Measurements from ENCODE around the gene C1QTNF12.

C1QTNF12 gene

DNA sequence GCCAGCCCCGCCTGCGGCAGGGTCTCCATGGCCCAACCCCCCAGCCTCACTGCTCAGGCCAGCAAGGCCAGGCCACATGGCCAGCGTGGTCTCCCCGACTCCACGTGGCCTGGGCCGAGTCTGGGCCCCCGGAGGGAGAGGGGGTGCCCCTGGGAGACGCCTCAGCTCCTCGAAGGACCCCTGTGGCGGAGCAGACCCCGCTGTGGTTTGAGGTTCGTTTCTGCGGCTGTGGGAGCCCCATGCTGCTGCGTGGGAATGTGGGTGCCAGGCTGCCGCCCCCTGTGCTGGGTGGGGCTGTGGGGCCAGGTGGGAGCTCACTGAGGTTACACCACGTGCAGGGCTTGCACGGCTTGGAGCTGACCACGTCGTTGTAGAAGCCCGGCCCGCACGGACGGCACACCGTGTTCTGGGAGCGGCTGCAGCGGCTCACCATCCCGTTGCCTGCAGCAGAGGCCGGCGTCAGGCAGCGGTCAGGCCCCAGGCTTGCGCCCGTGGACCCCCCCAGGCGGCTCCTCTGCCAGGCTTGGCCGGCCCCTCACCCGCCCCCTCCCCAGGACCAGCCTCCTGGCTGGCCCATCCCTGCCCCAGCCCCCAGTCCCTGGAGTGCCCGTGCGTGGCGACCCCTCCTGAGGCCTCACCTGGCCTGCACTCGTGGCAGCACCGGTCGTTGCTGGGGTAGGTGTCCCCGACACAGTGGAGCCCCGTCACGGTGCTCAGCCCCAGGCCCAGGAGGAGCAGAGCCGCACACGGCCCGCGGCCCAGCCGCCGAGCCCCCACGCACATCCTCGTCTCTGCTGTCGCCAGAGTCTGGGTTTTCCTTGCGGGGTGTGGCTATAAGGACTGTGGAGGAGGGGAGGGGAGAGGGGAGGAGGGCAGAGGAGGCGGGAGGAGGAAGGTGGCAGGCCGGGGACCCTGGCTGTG is 32.9 kb downstream of the C1QTNF12 start, which contains the start of gene TNFRSF4:
Gene TNFRSF4, minus strand, starts transcription at position 809 of the 921 bp plus-strand sequence. Its CDS starts 26 bp downstream, at position 783.
- no peak for DNase-seq (ENCODE audit: low spot score)

- no peak for DNase-seq (ENCODE audit: low spot score)
These were observed 33.7 kb downstream of the C1QTNF12 start for GRCh38 chr1:1212780-1213344.

DNA sequence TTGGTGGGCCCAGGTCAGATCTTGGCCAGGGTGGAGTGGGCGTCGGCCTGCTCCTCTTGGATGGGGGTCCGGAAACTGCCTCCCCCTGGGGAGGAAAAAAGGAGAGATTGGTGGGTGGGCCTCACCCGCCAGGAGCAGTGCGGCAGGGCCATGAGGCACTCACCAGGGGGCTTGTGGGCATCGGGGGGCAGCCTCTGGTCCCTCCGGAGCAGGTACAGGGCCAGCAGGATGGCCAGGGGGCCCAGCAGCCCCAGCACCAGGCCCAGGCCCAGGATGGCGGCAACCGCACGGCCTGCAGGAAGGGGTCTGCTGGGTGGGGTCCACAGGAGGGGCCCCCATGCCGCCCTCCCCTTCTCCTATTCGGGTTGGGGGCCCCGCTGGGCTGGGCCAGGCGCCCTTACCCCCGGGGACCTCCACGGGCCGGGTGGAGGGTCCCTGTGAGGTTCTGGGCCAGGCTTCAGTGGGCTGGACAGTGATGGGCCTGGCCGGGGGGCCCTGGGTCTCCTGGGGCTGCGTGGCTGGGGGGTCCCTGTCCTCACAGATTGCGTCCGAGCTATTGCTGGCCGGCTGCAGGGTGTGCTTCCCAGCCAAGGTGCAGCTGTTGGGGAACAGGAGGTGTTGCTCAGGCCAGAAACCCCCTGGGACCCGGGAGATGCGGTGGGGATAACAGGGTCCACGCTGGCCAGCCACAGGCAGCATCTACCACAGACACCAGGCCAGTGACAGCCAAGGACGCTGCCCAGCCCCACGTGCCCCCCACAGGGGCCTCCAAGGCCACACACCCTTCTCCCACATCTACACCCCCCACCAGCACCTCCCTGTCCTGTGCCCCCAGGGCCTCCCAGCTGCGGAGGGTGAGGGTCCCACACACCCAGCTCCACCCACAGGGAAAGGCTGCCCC is 34.7 kb downstream of the C1QTNF12 start:
- no peak for DNase-seq (ENCODE audit: low spot score)

GRCh38 chr1:1210726-1211540 is 35.6 kb downstream of the C1QTNF12 start:
- DNase-seq (ENCODE audit: low spot score), result no peak

DNA sequence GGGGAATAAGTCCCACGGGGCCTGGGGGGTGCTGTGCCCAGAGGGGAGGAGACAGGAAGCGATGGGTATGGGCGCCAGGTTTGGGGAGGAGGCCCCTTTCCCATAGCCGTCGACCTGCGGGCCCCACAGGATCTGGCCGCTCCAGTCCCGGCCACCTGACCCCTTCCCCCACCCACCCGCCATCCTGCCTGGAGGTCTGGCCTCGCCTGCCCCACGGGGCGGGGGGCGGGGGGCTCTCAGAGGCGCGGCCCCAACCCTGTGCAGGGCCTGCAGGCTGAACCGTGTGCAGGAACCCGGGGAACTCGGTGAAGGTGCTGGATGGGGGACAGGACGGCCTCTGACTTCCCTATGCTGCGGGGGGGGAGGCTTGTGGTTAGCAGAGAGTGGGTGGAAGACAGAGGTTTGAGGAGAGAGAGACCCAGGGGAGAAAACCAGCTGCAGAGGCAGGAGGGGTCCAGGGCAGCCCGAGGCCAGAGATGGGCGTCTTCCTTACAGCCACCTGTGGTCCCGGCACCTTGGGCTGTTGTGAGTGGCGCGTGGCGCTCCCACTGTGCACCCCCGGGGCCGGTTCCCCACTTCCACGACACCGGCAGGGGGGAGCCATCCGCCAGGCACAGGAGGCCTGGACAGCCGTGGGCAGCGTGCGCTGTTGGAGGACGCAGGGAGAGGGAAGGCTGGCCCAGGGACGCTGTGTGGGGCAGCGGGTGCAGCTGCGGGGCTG is 37.6 kb downstream of the C1QTNF12 start:
- no peak for DNase-seq (ENCODE audit: low spot score)

GRCh38 chr1:1207571-1207892 is 39.0 kb downstream of the C1QTNF12 start:
- no peak for DNase-seq (ENCODE audit: low spot score)

- DNase-seq (ENCODE audit: low spot score), result no peak
These were observed 39.5 kb downstream of the C1QTNF12 start for GRCh38 chr1:1206966-1207531.

DNA sequence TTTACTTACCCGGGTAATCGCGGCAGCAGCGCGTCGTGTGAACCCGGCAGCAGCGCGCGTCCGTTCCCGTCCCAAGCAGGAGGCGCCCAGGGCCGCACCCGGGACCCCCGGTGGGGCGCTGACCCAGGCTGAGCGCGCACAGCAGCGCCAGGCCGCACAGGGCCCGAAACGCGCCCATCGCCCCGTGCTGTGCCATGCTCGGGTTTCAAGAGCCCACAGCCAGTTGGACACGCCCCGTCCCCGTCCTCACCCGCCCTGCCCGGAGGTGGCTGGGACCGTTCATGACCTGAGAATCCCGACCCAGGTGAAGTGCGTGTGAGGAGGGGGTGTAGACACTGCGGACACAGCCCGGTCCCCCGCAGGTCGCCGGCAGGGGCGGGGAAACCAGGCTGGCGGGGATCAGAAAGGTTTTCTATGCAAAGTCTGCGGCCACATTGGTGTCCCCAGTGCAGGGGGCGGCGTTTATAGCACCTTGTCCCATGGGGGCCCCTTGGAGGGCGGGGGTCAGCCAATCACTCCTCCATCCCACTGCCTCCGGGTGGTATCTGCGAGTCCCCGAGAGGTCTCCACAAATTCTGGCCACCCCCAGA is 40.1 kb downstream of the C1QTNF12 start, which contains the start of gene TNFRSF18:
Gene TNFRSF18, minus strand, starts transcription at position 217 of the 590 bp plus-strand sequence. Its CDS starts 21 bp downstream, at position 196.
- DNase-seq (ENCODE audit: low spot score), result no peak

DNA sequence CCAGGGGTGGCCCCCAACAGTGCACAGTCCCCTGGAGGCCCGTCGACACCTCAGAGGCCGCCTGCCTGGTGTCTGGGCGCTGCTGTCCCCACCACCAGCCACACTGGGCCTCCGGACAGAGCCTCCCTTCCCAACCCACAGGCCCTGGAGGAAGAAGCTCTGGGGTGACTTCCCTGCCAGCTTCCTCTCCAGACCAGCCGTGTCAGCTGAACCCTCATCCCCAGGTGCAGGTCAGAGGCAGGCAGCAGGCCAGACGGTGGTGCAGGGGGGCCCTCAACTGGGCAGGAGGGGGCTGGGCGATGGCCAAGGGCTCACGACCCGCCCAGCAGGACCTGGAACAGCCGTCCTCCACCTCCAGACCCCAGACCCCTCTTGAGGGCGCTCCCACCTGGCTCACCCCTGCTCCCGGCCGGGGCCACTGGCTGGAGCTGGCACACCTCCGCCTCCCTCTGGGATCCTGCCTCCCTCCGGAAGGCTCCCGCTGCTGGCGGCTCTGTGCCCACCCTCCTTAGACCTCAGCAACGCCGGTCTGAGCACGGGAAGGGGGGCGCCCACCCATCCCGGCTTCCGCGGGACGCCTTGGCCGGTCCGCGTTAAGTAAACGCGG is 40.6 kb downstream of the C1QTNF12 start:
- no peak for DNase-seq (ENCODE audit: low spot score)

DNA sequence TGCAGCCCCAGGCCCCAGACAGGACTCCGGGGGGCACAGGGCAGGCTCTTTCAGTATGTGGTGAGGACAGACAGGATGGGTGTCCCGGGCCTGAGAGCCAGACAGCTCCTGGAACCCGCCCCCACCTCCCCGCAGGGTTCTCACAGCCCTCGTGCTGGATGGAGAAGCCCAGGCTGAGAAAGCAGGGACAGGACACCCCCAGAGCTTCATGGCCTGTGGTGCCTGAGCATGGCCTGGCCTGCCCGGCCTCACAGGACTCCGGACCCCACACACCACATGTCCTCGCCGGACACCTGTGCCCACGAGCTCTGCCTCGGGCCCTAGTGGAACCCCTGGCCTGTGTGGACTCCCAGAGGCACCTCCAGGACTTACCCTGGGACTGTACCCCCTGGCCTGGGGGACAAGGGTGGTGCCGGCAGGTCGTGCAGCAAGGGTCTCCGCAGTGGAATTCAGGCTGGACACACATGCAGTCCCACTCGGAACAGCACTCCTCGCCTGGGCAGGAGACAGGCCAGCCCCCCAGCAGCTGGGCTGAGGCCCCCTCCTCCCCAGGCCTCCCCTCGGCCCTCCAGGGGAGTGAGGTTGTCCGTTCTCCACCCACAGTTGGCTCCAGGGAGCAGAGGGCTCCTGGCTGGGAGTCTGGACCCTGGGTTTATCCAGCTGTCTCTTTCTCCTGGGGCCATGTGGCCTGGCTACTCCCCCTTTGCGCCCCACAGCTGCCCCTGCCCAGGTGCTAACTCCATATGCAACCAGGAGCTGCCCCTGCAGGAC is 41.3 kb downstream of the C1QTNF12 start:
- DNase-seq (ENCODE audit: low spot score), result no peak

DNA sequence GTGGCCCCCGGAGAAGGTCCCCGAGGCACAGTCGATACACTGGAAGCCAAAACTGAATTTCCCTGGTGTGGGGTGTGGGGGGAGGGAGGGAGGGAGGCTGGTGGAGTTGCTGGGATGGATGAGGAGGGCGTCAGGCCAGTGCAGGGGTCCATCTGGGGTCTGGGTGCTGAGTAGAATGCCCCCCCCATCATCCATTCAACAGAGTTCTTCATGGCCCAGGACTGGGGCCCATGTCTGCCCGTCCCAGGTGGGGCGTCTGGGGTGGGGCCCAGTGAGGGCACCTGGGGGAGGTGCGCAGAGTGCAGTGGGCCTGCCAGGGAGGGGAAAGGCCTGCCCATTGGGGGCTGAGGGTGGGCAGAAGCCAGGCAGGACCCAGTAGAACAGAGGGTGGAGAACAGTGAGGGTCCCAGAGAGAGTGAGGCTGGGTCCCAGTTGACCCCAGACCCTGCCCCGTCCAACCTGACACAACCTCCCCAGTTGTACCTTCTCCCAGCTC is 42.0 kb downstream of the C1QTNF12 start:
- no peak for DNase-seq (ENCODE audit: low spot score)

DNA sequence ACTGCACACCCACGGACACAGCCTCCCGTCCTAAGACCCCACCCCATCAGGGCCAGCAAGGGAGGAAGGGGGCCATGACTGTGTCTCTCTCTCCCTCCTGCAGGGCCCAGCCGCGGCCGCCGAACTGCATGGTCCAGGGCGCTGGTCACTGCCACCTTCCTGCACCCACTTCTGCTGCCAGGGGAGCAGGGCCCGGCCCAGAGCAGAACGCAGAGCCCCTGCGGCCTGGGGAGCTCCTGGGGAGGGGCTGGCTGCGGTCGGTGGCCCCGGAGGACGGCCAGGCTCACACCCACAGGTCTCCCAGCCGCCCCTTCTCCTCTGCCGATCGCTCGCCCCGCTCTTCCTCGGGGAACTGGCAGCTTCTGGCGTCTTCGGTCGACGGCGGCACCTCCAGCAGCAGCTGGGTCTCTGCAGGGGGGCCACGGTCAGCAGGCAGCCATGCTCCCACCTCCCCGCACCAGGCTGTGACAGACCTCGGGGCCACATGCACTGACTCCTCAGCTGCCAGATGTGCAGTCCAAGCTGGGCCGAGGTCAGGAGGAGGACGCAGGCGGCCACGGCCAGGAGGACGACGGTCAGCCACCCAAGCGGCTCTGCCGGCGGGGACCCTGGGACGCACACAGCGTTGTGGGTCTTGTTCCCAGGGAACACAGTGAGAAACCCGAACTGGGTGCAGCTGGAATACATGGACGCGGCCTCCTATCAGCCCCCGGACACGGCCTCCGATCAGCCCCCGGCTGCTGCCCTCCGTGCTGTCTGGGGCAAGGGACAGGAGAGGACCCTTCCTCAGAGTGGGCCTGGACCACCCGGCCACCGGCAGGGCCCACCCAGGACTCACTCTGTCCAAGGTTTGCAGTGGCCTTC is 42.7 kb downstream of the C1QTNF12 start:
- no peak for DNase-seq (ENCODE audit: low spot score)

- no peak for DNase-seq (ENCODE audit: low spot score)
These were observed 43.5 kb downstream of the C1QTNF12 start for GRCh38 chr1:1202831-1203560.

DNA sequence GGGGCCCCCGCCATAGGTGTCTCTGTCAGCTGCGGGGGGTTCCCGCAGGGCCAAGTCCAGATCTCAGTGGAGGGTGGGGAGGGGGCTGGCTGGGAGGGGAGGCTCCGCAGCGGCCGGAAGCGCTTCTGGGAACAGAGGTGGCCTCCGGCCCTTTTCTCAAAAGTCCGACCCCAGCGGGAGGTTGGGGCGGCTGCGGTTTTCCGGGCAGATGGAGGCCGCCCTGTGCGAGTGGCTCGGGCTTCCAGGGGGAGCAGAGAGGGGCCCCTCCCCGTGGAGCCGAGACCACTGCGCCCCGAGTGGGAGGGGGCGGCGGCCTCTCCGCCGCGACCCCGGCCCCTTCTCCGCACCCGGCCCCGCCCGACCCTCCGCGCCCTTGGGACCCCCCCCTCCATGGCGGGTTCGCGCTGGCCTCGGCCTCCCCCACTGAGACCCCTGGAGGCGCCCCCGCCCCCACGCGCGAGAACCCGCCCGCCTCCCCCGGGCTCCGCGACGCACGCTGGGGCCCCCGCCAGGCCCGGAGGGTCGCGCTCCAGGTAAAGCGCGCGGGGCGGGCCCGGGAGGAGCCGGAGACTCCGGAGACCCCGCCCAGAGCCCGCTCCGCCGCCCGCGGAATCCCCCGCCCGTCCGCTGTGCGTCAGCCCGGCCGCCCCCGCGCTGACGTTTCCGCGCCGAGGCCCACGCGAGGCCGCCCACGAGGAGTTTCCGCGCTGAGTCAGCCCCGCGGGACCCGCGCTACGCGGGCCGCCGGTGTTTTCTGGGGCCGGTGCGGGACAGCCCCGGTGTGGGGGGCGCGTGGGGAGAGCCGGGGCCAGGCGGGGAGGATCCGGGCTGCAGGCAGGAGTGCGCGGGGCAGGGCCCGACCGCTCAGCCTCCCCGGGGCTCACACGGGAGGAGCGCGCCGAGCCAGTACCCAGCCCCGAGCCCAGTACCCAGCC is 45.4 kb downstream of the C1QTNF12 start:
- peak; percentile 85 for DNase-seq (ENCODE audit: low spot score)

DNA sequence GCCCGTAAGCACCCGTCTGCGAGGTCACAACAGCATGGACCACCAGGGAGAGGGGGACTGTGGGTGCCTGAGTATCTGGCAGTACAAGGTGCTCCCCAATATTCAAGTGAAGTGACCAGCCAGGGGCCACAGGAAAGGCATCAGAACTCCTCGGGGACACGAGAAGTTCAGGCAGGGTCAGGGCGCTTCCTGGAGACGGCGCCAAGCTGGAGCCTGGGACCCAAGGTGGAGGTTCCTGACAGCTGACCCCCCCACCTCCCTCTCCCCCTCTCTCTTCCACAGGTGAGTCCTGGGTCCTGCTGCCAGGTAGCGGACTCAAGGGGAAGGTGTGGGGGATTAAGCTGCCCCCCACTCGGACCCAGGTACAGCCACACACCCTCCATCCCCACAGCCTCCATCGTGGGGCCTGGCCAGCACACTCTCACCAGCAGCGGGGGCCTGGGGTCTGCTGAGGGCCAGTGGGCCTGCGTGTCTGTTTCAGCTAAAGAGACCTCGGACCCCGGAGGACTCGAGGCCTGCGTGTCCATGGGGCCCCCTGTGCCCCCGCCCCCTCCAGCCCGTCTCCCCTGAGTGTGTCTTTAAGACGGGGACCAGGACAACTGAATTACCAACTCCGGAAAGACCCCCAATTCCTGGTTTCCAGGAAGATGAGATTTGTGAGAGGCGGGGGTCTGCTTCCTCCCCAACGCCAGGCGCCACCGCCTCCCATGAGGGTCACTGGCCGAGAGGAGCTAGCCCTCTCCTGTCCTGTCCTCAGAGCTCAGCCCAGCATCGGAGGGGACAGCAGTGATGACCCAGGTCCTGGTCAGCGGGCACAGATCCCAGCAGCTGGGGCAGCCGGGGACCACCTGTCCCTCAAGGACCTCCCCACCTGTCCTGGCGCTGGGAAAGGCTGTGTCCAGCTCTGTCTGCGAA is 46.3 kb downstream of the C1QTNF12 start:
- no peak for DNase-seq (ENCODE audit: low spot score)
